CD4-positive, CD25-positive, alpha-beta regulatory T cell (primary cell): ENCODE results near the gene B4GALT2. TPM values are rescaled to one million over a fixed set of nuclear protein-coding genes. Genes with fewer than 3 reads are reported as not detected.
A peak's percentile ranks its signal among the peaks of the same experiment; 100 is the strongest.

Source experiments
- ATAC-seq, 2 donors: fragments of 150-1000 bp; cut with Tn5 transposase; one replicate each; pipeline ENCODE4 v1.10.0; 2021; ENCODE audit warnings: low read depth in 2 of 2, moderate number of reproducible peaks in 2 of 2, moderate library complexity in 1 of 2
- DNase-seq, 3 donors: peaks; one replicate each; pipeline versions ENCODE4 v3.0.0 to v3.0.0-alpha.2; 2012 to 2022; ENCODE audit warnings: mixed read lengths in 1 of 3
- H3K27ac ChIP-seq: one replicate; pipeline ENCODE4 v1.7.0; 2013; ENCODE audit warnings: mild to moderate bottlenecking, low read length; ENCODE audit not compliant: insufficient read depth, poor library complexity, severe bottlenecking
- H3K27me3 ChIP-seq: one replicate; pipeline ENCODE4 v1.7.0; 2013; ENCODE audit warnings: low read length; ENCODE audit not compliant: control insufficient read depth, insufficient read depth
- H3K36me3 ChIP-seq: one replicate; pipeline ENCODE4 v1.7.0; 2013; ENCODE audit warnings: mild to moderate bottlenecking, low read length, moderate library complexity; ENCODE audit not compliant: control insufficient read depth, insufficient read depth
- H3K4me1 ChIP-seq: 2 replicates; pipeline ENCODE4 v1.7.0; 2013; ENCODE audit warnings: mild to moderate bottlenecking, low read length; ENCODE audit not compliant: insufficient read depth, control insufficient read depth, poor library complexity, severe bottlenecking
- H3K4me3 ChIP-seq: one replicate; pipeline ENCODE4 v1.7.0; 2013; ENCODE audit warnings: low read depth, mild to moderate bottlenecking, low read length, moderate library complexity
- H3K9me3 ChIP-seq, 2 experiments: 1 replicate in 1 of 2; 2 replicates in 1 of 2; pipeline ENCODE4 v1.7.0; 2013; ENCODE audit warnings: low read length in 2 of 2, mild to moderate bottlenecking in 1 of 2, moderate library complexity in 1 of 2; ENCODE audit not compliant: control insufficient read depth in 2 of 2
- H3K27ac Mint-ChIP-seq, 3 donors: one replicate each; pipeline ENCODE4 v1.8.0; 2020 to 2022; ENCODE audit warnings: mild to moderate bottlenecking in 3 of 3, mixed read lengths in 3 of 3, moderate library complexity in 2 of 3
- H3K27me3 Mint-ChIP-seq: one replicate; pipeline ENCODE4 v1.8.0; 2022; ENCODE audit warnings: mild to moderate bottlenecking, mixed read lengths
- H3K36me3 Mint-ChIP-seq: one replicate; pipeline ENCODE4 v1.8.0; 2020; ENCODE audit warnings: mixed read lengths
- H3K4me1 Mint-ChIP-seq, 4 donors: one replicate each; pipeline ENCODE4 v1.8.0; 2020 to 2022; ENCODE audit warnings: mixed read lengths in 4 of 4, mild to moderate bottlenecking in 1 of 4
- H3K4me3 Mint-ChIP-seq, 4 donors: one replicate each; pipeline ENCODE4 v1.8.0; 2020 to 2022; ENCODE audit warnings: mild to moderate bottlenecking in 4 of 4, mixed read lengths in 4 of 4, moderate library complexity in 3 of 4
- H3K9me3 Mint-ChIP-seq, 7 donors: one replicate each; pipeline ENCODE4 v1.8.0; 2020 to 2022; ENCODE audit warnings: mixed read lengths in 7 of 7, mild to moderate bottlenecking in 3 of 7, moderate library complexity in 2 of 7
- polyA plus RNA-seq, 4 donors: library from polyadenylated mRNA; unstranded; fragments of 300-500 nt; fragmentation: Illumina TruSeq; gene quantifications; one replicate each; pipeline ENCODE4 v1.2.3, GENCODE V29; 2021
- total RNA-seq: library from RNA; stranded (reverse); gene quantifications from one replicate; pipeline ENCODE4 v1.2.3, GENCODE V29; 2022

B4GALT2 gene
- total and polyA plus RNA-seq, 5 donors from 2014 or later, result 0.20 to 0.86 (median 0.32) TPM

GRCh38 chr1:43984855-43985254 is 5.8 kb downstream of the B4GALT2 start:
- Mint-ChIP-seq H3K4me1 (peaks cover 0 to 18% (median 4%) of the 10 kb centered on the region in 4 donors), H3K27ac (no peak overlapping the region), H3K9me3 (peaks cover 0 to under 1% (median 0%) of the 10 kb centered on the region in 7 donors), H3K27me3 (no peaks in the 10 kb centered on the region), H3K4me3 (no peak overlapping the region), H3K36me3 (no peaks in the 10 kb centered on the region)
- Histone ChIP-seq H3K9me3 (no peaks in the 10 kb centered on the region), H3K36me3 (no peaks in the 10 kb centered on the region), H3K27me3 (no peaks in the 10 kb centered on the region), H3K27ac (no peak overlapping the region), H3K4me1 (peaks cover under 1% of the 10 kb centered on the region), H3K4me3 (no peak overlapping the region)
- DNase-seq, result no peak
- no peak for ATAC-seq

GRCh38 chr1:43985984-43986595 is 7.1 kb downstream of the B4GALT2 start:
- Mint-ChIP-seq H3K9me3 (no peaks in the 10 kb centered on the region), H3K36me3 (no peaks in the 10 kb centered on the region), H3K4me3 (peak overlapping the region in 1 of 4 donors; percentile 35), H3K27me3 (no peaks in the 10 kb centered on the region), H3K4me1 (peaks cover 0 to 11% (median under 1%) of the 10 kb centered on the region in 4 donors), H3K27ac (no peak overlapping the region)
- Histone ChIP-seq H3K27me3 (no peaks in the 10 kb centered on the region), H3K9me3 (no peaks in the 10 kb centered on the region), H3K4me1 (peaks cover 4% of the 10 kb centered on the region), H3K27ac (no peak overlapping the region), H3K36me3 (no peaks in the 10 kb centered on the region), H3K4me3 (no peak overlapping the region)
- DNase-seq, result no peak
- no peak for ATAC-seq

- H3K9me3 Mint-ChIP-seq, result no peaks in the 10 kb centered on the region
- peak overlapping the region in 1 of 4 donors; percentile 35 for H3K4me3 Mint-ChIP-seq
- H3K27ac Mint-ChIP-seq, result no peak overlapping the region
- Histone ChIP-seq H3K27me3 (no peaks in the 10 kb centered on the region), H3K4me1 (peaks cover 7% of the 10 kb centered on the region), H3K4me3 (no peak overlapping the region), H3K27ac (no peak overlapping the region), H3K9me3 (no peaks in the 10 kb centered on the region), H3K36me3 (no peaks in the 10 kb centered on the region)
- no peaks in the 10 kb centered on the region for H3K36me3 Mint-ChIP-seq
- ATAC-seq (no peak), DNase-seq (no peak)
- no peaks in the 10 kb centered on the region for H3K27me3 Mint-ChIP-seq
- H3K4me1 Mint-ChIP-seq, result peaks cover 0 to 12% (median 3%) of the 10 kb centered on the region in 4 donors
Measured at GRCh38 chr1:43986712-43987111, 7.7 kb downstream of the B4GALT2 start.

- Histone ChIP-seq H3K9me3 (no peaks in the 10 kb centered on the region), H3K27me3 (no peaks in the 10 kb centered on the region), H3K36me3 (no peaks in the 10 kb centered on the region), H3K4me1 (peaks cover 13% of the 10 kb centered on the region), H3K27ac (no peak overlapping the region), H3K4me3 (no peak overlapping the region)
- Mint-ChIP-seq H3K9me3 (no peaks in the 10 kb centered on the region), H3K27ac (no peak overlapping the region), H3K27me3 (no peaks in the 10 kb centered on the region), H3K4me3 (no peak overlapping the region), H3K36me3 (no peaks in the 10 kb centered on the region), H3K4me1 (peaks cover 0 to 16% (median 3%) of the 10 kb centered on the region in 4 donors)
- ATAC-seq (no peak), DNase-seq (no peak)
Measured at GRCh38 chr1:43987159-43987902, 8.3 kb downstream of the B4GALT2 start.

- ATAC-seq, result no peak
- peaks cover 2 to 14% (median 6%) of the 10 kb centered on the region in 4 donors for H3K4me1 Mint-ChIP-seq
- H3K27ac ChIP-seq, result no peak overlapping the region
Measured at GRCh38 chr1:43990271-43991199, 11.5 kb downstream of the B4GALT2 start.

GRCh38 chr1:43991200-43991475 is 12.1 kb downstream of the B4GALT2 start:
- no peaks in the 10 kb centered on the region for H3K36me3 Mint-ChIP-seq
- ATAC-seq, result no peak

More at GRCh38 chr1:43990271-43991199, 11.5 kb downstream of the B4GALT2 start:
- Histone ChIP-seq H3K36me3 (no peaks in the 10 kb centered on the region), H3K27me3 (no peaks in the 10 kb centered on the region), H3K9me3 (no peaks in the 10 kb centered on the region), H3K4me3 (peak overlapping the region; percentile 46), H3K4me1 (peaks cover 16% of the 10 kb centered on the region)
- H3K27me3 Mint-ChIP-seq, result no peaks in the 10 kb centered on the region
- peak overlapping the region; percentile 90 to 97 (median 94) for H3K4me3 Mint-ChIP-seq
- no peak for DNase-seq
- H3K36me3 Mint-ChIP-seq, result no peaks in the 10 kb centered on the region
- H3K27ac Mint-ChIP-seq, result peak overlapping the region in 1 of 3 donors; percentile 90
- H3K9me3 Mint-ChIP-seq, result no peaks in the 10 kb centered on the region

GRCh38 chr1:43991476-43992231 is 12.6 kb downstream of the B4GALT2 start, which contains the start of gene CCDC24:
TSS of gene CCDC24 (plus strand) at chr1:43991599. CDS start at chr1:43991879, 280 bp downstream.
- DNase-seq (peak; percentile 71 to 75 (median 72)), ATAC-seq (peak; percentile 79 to 81)
- peak within 1 kb of the TSS in 2 of 3 donors; percentile 49 to 90 for H3K27ac Mint-ChIP-seq
- no peaks in the 10 kb centered on the region for H3K27me3 Mint-ChIP-seq
- H3K9me3 Mint-ChIP-seq, result no peaks in the 10 kb centered on the region
- no peaks in the 10 kb centered on the region for H3K36me3 Mint-ChIP-seq
- H3K4me1 ChIP-seq, result peaks cover 16% of the 10 kb centered on the region
- peak within 1 kb of the TSS; percentile 57 for H3K27ac ChIP-seq
- H3K9me3 ChIP-seq, result no peaks in the 10 kb centered on the region
- peak within 1 kb of the TSS; percentile 90 to 97 (median 94) for H3K4me3 Mint-ChIP-seq
- H3K4me1 Mint-ChIP-seq, result peaks cover 2 to 14% (median 6%) of the 10 kb centered on the region in 4 donors
- H3K27me3 ChIP-seq, result no peaks in the 10 kb centered on the region
- no peaks in the 10 kb centered on the region for H3K36me3 ChIP-seq
- peak within 1 kb of the TSS; percentile 46 for H3K4me3 ChIP-seq

More at GRCh38 chr1:43991200-43991475, 12.1 kb downstream of the B4GALT2 start:
- Histone ChIP-seq H3K4me3 (peak overlapping the region; percentile 46), H3K9me3 (no peaks in the 10 kb centered on the region), H3K4me1 (peaks cover 16% of the 10 kb centered on the region), H3K27ac (peak overlapping the region; percentile 57), H3K27me3 (no peaks in the 10 kb centered on the region), H3K36me3 (no peaks in the 10 kb centered on the region)
- Mint-ChIP-seq H3K27ac (peak overlapping the region in 2 of 3 donors; percentile 49 to 90), H3K9me3 (no peaks in the 10 kb centered on the region), H3K4me1 (peaks cover 2 to 14% (median 6%) of the 10 kb centered on the region in 4 donors), H3K27me3 (no peaks in the 10 kb centered on the region), H3K4me3 (peak overlapping the region; percentile 90 to 97 (median 94))
- no peak for DNase-seq
